ENCODE data around the gene TMEM19.

The TMEM19 gene

DNA sequence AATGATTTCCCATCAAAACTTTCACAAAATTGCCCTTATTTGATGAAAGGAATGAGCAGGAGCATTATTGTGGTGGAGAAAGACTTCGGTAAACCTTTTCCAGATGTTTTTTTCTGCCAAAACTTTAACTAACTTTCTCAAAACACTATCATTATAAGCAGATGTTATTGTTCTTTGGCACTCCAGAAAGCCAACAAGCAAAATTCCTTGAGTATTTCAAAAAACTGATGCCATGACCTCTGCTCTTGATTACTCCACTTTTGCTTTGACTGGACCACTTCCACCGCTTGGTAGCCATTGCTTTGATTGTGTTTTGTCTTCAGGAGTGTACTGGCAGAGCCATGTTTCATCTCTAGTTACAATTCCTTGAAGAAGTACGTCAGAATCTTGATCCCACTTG, 39.1 kb downstream of the TMEM19 start (continued):
- TF ChIP-seq, protein P1, sequence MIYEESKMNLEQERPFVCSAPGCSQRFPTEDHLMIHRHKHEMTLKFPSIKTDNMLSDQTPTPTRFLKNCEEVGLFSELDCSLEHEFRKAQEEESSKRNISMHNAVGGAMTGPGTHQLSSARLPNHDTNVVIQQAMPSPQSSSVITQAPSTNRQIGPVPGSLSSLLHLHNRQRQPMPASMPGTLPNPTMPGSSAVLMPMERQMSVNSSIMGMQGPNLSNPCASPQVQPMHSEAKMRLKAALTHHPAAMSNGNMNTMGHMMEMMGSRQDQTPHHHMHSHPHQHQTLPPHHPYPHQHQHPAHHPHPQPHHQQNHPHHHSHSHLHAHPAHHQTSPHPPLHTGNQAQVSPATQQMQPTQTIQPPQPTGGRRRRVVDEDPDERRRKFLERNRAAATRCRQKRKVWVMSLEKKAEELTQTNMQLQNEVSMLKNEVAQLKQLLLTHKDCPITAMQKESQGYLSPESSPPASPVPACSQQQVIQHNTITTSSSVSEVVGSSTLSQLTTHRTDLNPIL (CRISPR knock-in tag; IDR thresholded peaks at IDR 0.05; ENCODE audit: low read depth) = no peak
- no peak for TF ChIP-seq ZNF565 (CRISPR knock-in tag; conservative IDR thresholded peaks at IDR 0.05; ENCODE audit: low read depth)
- TF ChIP-seq ZNF70 (CRISPR knock-in tag; IDR thresholded peaks at IDR 0.05) = no peak
- TF ChIP-seq ZC3H10 (CRISPR knock-in tag; IDR thresholded peaks at IDR 0.05) = no peak
- TF ChIP-seq SNAI2 (CRISPR knock-in tag; IDR thresholded peaks at IDR 0.05) = no peak

DNA sequence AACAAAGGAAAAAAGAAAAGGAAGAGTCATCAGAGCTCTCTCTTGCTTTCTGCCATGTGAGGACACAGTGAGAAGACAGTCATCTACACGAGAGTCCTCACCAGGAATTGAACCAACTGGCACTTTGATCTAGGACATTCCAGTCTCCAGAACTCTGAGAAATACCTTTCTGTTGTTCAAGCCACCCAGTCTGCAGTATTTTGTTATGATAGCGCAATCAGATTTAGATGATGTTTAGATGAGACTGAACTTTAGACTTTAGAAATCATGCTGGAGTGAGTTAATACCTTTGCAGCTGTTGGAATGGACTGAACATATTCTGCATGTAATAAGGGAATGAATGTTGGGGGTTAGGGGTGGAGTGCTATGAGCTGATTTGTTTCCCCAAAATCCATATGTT, 40.7 kb downstream of the TMEM19 start:
- TF ChIP-seq OSR1 (CRISPR knock-in tag; IDR thresholded peaks at IDR 0.05) (no peak), CSDC2 (CRISPR knock-in tag; IDR thresholded peaks at IDR 0.05) (no peak)
- ATAC-seq = no peak

DNA sequence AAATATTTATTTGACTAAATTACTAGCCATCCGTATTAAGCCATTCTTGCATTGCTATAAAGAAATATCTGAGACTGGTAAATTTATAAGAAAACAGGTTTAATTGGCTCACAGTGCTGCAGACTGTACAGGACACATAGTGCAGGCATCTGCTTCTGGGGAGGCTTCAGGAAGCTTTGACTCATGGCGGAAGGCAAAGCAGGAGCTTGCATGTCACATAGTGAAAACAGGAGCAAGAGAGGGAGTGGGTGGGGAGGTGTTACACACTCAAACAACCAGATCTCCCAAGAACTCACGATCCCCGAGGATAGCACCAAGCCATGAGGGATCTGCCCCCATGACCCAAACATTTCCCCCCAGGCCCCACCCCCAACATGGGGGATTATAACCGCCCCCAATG, 42.1 kb downstream of the TMEM19 start:
- no peak for ATAC-seq
- TF ChIP-seq ZFP3 (CRISPR knock-in tag; IDR thresholded peaks at IDR 0.05) = no peak
- TF ChIP-seq, protein P2, sequence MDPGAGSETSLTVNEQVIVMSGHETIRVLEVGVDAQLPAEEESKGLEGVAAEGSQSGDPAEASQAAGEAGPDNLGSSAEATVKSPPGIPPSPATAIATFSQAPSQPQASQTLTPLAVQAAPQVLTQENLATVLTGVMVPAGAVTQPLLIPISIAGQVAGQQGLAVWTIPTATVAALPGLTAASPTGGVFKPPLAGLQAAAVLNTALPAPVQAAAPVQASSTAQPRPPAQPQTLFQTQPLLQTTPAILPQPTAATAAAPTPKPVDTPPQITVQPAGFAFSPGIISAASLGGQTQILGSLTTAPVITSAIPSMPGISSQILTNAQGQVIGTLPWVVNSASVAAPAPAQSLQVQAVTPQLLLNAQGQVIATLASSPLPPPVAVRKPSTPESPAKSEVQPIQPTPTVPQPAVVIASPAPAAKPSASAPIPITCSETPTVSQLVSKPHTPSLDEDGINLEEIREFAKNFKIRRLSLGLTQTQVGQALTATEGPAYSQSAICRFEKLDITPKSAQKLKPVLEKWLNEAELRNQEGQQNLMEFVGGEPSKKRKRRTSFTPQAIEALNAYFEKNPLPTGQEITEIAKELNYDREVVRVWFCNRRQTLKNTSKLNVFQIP (CRISPR knock-in tag; IDR thresholded peaks at IDR 0.05; ENCODE audit: borderline replicate concordance, low read depth) = no peak
- no peak for TF ChIP-seq OSR1 (CRISPR knock-in tag; IDR thresholded peaks at IDR 0.05)

DNA sequence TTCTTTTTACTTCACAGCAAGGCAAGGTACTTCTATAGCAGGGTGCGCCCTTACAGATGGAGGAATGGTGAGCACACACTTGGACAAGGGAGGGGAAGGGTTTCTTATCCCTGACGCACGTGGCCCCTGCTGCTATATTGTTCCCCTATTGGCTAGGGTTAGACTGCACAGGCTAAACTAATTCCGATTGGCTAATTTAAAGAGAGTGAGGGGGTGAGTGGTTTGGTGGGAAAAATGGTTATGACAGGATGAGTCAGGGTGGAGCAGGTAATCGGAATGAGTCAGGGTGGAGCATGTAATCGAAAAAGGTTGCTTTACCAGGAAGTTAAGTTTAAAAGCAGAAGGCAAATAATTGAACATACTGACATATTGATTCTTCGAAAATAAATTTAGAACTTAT, 45.1 kb downstream of the TMEM19 start:
- no peak for TF ChIP-seq ARNTL (CRISPR knock-in tag; IDR thresholded peaks at IDR 0.05; ENCODE audit: borderline replicate concordance, low read depth)
- TF ChIP-seq ZC3H10 (CRISPR knock-in tag; IDR thresholded peaks at IDR 0.05) = no peak
- no peak for TF ChIP-seq GLIS3 (CRISPR knock-in tag; IDR thresholded peaks at IDR 0.05)
- TF ChIP-seq, protein P1 (CRISPR knock-in tag; IDR thresholded peaks at IDR 0.05; ENCODE audit: low read depth) = no peak
- TF ChIP-seq ISL1 (CRISPR knock-in tag; IDR thresholded peaks at IDR 0.05) = no peak
- TF ChIP-seq TOX (CRISPR knock-in tag; IDR thresholded peaks at IDR 0.05; ENCODE audit: borderline replicate concordance) = no peak
- TF ChIP-seq, protein P3, sequence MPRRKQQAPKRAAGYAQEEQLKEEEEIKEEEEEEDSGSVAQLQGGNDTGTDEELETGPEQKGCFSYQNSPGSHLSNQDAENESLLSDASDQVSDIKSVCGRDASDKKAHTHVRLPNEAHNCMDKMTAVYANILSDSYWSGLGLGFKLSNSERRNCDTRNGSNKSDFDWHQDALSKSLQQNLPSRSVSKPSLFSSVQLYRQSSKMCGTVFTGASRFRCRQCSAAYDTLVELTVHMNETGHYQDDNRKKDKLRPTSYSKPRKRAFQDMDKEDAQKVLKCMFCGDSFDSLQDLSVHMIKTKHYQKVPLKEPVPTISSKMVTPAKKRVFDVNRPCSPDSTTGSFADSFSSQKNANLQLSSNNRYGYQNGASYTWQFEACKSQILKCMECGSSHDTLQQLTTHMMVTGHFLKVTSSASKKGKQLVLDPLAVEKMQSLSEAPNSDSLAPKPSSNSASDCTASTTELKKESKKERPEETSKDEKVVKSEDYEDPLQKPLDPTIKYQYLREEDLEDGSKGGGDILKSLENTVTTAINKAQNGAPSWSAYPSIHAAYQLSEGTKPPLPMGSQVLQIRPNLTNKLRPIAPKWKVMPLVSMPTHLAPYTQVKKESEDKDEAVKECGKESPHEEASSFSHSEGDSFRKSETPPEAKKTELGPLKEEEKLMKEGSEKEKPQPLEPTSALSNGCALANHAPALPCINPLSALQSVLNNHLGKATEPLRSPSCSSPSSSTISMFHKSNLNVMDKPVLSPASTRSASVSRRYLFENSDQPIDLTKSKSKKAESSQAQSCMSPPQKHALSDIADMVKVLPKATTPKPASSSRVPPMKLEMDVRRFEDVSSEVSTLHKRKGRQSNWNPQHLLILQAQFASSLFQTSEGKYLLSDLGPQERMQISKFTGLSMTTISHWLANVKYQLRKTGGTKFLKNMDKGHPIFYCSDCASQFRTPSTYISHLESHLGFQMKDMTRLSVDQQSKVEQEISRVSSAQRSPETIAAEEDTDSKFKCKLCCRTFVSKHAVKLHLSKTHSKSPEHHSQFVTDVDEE (CRISPR knock-in tag; IDR thresholded peaks at IDR 0.05) = no peak
- no peak for TF ChIP-seq ESRRG (CRISPR knock-in tag; IDR thresholded peaks at IDR 0.05)
- TF ChIP-seq PPARA (CRISPR knock-in tag; IDR thresholded peaks at IDR 0.05; ENCODE audit: borderline replicate concordance) = no peak
- ATAC-seq = no peak; the same call in 2 of the 3 replicates

DNA sequence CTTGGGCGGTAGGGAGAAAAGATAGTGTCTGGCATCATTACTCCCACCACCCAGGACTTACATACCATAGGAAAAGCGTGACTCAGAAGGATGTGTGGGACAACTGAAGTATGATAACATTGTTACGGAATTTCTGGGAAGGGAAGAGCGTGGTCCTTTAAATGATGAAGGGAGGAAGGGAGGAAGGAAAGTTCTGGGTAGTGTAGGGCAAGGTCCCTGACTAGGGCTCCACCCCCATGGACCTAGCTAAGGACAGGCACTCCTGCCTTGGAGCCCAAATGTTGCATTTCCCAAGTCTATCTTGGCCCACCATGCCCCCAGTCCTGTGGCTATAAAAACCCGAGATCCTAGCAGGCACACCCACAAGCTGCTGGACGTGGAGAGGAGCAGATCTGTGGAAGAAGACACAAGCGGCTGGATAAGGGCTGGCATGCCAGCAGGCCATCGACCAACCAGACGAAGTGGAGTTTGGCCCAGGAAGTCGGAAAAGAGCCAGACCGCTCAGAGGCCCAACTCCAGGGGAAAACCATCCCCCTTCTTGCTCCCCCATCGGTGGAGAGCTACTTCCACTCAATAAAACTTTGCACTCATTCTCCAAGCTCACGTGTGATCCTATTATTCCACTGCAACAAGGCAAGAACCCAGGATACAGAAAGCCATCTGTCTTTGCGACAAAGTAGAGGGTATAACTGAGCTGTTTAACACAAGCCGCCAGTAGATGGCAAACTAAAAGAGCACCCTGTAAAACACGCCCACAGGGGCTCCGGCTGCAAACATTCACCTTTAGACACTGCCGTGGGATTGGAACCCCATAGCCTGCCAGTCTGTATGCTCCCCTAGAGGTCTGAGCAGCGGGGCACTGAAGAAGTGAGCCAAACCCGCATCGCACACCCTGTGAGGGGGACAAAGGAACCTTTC, 45.8 kb downstream of the TMEM19 start:
- ATAC-seq = peak; percentile 53; the same call in 2 of the 3 replicates
- TF ChIP-seq TCF4 (CRISPR knock-in tag; IDR thresholded peaks at IDR 0.05; ENCODE audit: borderline replicate concordance) (no peak), ESRRG (CRISPR knock-in tag; IDR thresholded peaks at IDR 0.05) (no peak), ZNF70 (CRISPR knock-in tag; IDR thresholded peaks at IDR 0.05) (no peak), ZFP3 (CRISPR knock-in tag; IDR thresholded peaks at IDR 0.05) (no peak), SNAI2 (CRISPR knock-in tag; IDR thresholded peaks at IDR 0.05) (no peak), ZFP30 (CRISPR knock-in tag; IDR thresholded peaks at IDR 0.05) (no peak), ISL1 (CRISPR knock-in tag; IDR thresholded peaks at IDR 0.05) (no peak), OSR1 (CRISPR knock-in tag; IDR thresholded peaks at IDR 0.05) (no peak), RARB (CRISPR knock-in tag; IDR thresholded peaks at IDR 0.05) (no peak), ARNTL (CRISPR knock-in tag; IDR thresholded peaks at IDR 0.05; ENCODE audit: borderline replicate concordance, low read depth) (no peak), ZC3H10 (CRISPR knock-in tag; IDR thresholded peaks at IDR 0.05) (no peak), GLIS3 (CRISPR knock-in tag; IDR thresholded peaks at IDR 0.05) (no peak), CSDC2 (CRISPR knock-in tag; IDR thresholded peaks at IDR 0.05) (no peak), BACH2 (CRISPR knock-in tag; IDR thresholded peaks at IDR 0.05; ENCODE audit: borderline replicate concordance) (no peak)
- TF ChIP-seq, protein P4, sequence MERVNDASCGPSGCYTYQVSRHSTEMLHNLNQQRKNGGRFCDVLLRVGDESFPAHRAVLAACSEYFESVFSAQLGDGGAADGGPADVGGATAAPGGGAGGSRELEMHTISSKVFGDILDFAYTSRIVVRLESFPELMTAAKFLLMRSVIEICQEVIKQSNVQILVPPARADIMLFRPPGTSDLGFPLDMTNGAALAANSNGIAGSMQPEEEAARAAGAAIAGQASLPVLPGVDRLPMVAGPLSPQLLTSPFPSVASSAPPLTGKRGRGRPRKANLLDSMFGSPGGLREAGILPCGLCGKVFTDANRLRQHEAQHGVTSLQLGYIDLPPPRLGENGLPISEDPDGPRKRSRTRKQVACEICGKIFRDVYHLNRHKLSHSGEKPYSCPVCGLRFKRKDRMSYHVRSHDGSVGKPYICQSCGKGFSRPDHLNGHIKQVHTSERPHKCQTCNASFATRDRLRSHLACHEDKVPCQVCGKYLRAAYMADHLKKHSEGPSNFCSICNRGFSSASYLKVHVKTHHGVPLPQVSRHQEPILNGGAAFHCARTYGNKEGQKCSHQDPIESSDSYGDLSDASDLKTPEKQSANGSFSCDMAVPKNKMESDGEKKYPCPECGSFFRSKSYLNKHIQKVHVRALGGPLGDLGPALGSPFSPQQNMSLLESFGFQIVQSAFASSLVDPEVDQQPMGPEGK (CRISPR knock-in tag; IDR thresholded peaks at IDR 0.05; ENCODE audit: borderline replicate concordance) = no peak
- TF ChIP-seq, protein P1 (CRISPR knock-in tag; IDR thresholded peaks at IDR 0.05; ENCODE audit: low read depth) = no peak
